PC-3 (cell line): ENCODE results near the gene FBXO45. TPM values are rescaled to one million over a fixed set of nuclear protein-coding genes. Genes with fewer than 3 reads are reported as not detected.
"Not testable (repeated sequence)": the region's sequence is repeated elsewhere in the genome, so short reads cannot be mapped to it uniquely, and the experiment has no call there.

Experiments used
- ATAC-seq: fragments of 200-7000 bp; cut with Tn5 transposase; 2 replicates; pipeline ENCODE4 v1.9.1; 2020; ENCODE audit warnings: mild to moderate bottlenecking, moderate library complexity
- BruUV-seq: library from RNA; stranded (reverse); fragments of 400-500 nt; replicated peaks from 2 replicates; lab custom pipeline; 2021; lab: Mats Ljungman, UMichigan
- CTCF ChIA-PET: fragments of 300-600 bp; sonication (Branson Sonifier 250); formaldehyde crosslinking; loops from one replicate; lab custom pipeline; 2022; ENCODE audit warnings: antibody characterized with exemption; lab: Charles Lee
- POLR2A ChIA-PET: fragments of 300-600 bp; sonication (Branson Sonifier 250); formaldehyde crosslinking; loops from one replicate; lab custom pipeline; 2022; ENCODE audit warnings: antibody characterized with exemption; ENCODE audit not compliant: unreplicated experiment; lab: Charles Lee
- DNase-seq: peaks from one replicate; pipeline ENCODE4 v3.0.0-alpha.2; 2015
- H2AFZ ChIP-seq: fragments of 300-600 bp; sonication (generic); 2 replicates; pipeline ENCODE4 v1.6.0; 2016; ENCODE audit warnings: antibody characterized with exemption, low read length
- H3F3A ChIP-seq: fragments of 300-600 bp; sonication (generic); one replicate; pipeline ENCODE4 v1.6.0; 2017; ENCODE audit warnings: antibody characterized with exemption, low read length, control low read depth, mild to moderate bottlenecking; ENCODE audit not compliant: unreplicated experiment
- H3K27ac ChIP-seq: fragments of 300-600 bp; sonication (generic); 2 replicates; pipeline ENCODE4 v1.5.1; 2016; ENCODE audit warnings: mild to moderate bottlenecking, low read length
- H3K27me3 ChIP-seq: fragments of 300-600 bp; sonication (generic); 2 replicates; pipeline ENCODE4 v1.6.1; 2016; ENCODE audit warnings: low read length, mixed read lengths
- H3K36me3 ChIP-seq: fragments of 300-600 bp; sonication (generic); 2 replicates; pipeline ENCODE4 v1.6.1; 2016; ENCODE audit warnings: low read depth, mixed run types, low read length, mixed read lengths
- H3K4me1 ChIP-seq: fragments of 300-600 bp; sonication (generic); 2 replicates; pipeline ENCODE4 v1.5.1; 2016; ENCODE audit warnings: low read length; ENCODE audit not compliant: insufficient read depth
- H3K4me2 ChIP-seq: fragments of 300-600 bp; sonication (generic); 2 replicates; pipeline ENCODE4 v1.6.0; 2016; ENCODE audit warnings: low read length
- H3K4me3 ChIP-seq: fragments of 300-600 bp; sonication (generic); 2 replicates; pipeline ENCODE4 v1.5.1; 2016; ENCODE audit warnings: mild to moderate bottlenecking, low read length, mixed read lengths
- H3K79me2 ChIP-seq: fragments of 300-600 bp; sonication (generic); 2 replicates; pipeline ENCODE4 v1.6.1; 2017; ENCODE audit warnings: low read length, mixed read lengths
- H3K9ac ChIP-seq: fragments of 300-600 bp; sonication (generic); 2 replicates; pipeline ENCODE4 v1.6.0; 2016; ENCODE audit warnings: mild to moderate bottlenecking, low read length
- H3K9me2 ChIP-seq: fragments of 300-600 bp; sonication (generic); replicated peaks from 2 replicates; pipeline ENCODE4 v1.6.1; 2016; ENCODE audit warnings: mixed run types, low read length, mixed read lengths
- H3K9me3 ChIP-seq: fragments of 300-600 bp; sonication (generic); 2 replicates; pipeline ENCODE4 v1.6.1; 2016; ENCODE audit warnings: low read length, mixed read lengths
- H4K20me1 ChIP-seq: fragments of 300-600 bp; sonication (generic); 2 replicates; pipeline ENCODE4 v1.6.1; 2016; ENCODE audit warnings: low read length, mixed read lengths
- CTCF ChIP-seq: fragments of 300-600 bp; sonication (generic); conservative IDR thresholded peaks from 2 replicates; pipeline ENCODE4 v1.5.1; 2017; ENCODE audit warnings: antibody characterized with exemption, low read depth, mild to moderate bottlenecking, low read length
- EZH2 ChIP-seq: fragments of 300-600 bp; sonication (generic); IDR thresholded peaks from one replicate; pipeline ENCODE4 v1.6.1; 2017; ENCODE audit warnings: antibody characterized with exemption, mild to moderate bottlenecking, low read length; ENCODE audit not compliant: unreplicated experiment
- EZH2phosphoT487 ChIP-seq: fragments of 300-600 bp; sonication (generic); IDR thresholded peaks from 2 replicates; pipeline ENCODE4 v1.6.1; 2018; ENCODE audit warnings: mild to moderate bottlenecking, antibody characterized with exemption, low read length, borderline replicate concordance
- intact Hi-C: fragments of 100-400 bp; cut with micrococcal nuclease; formaldehyde crosslinking; loops from 2 replicates; pipeline ENCODE4 v1.9.0; 2023
- total RNA-seq: library from RNA; depleted of rRNA; stranded (reverse); fragments of >200 nt; gene quantifications from 2 replicates; pipeline ENCODE4 v1.2.3, GENCODE V29; 2014

FBXO45 gene
- total RNA-seq, 1 experiment from 2014 or later: 20.8 TPM

GRCh38 chr3:196547067-196547466 is 21.4 kb upstream of the FBXO45 start:
- H3K27ac ChIP-seq: no peak overlapping the region
- no peaks in the 10 kb centered on the region for H3K27me3 ChIP-seq
- H3K79me2 ChIP-seq: no peaks in the 10 kb centered on the region
- H3K9me2 ChIP-seq: no peaks in the 10 kb centered on the region
- H4K20me1 ChIP-seq: no peaks in the 10 kb centered on the region
- no peaks in the 10 kb centered on the region for H3K4me1 ChIP-seq
- no peaks in the 10 kb centered on the region for H3K36me3 ChIP-seq
- BruUV-seq: no TSS peak
- ATAC-seq (no peak), DNase-seq (no peak)
- POLR2A ChIA-PET: no interaction called here
- TF ChIP-seq CTCF: no peak
- no peaks in the 10 kb centered on the region for H3F3A ChIP-seq
- CTCF ChIA-PET: no interaction called here
- no peak overlapping the region for H3K9ac ChIP-seq
- no peak overlapping the region for H3K4me3 ChIP-seq
- no peak overlapping the region for H3K4me2 ChIP-seq
- intact Hi-C loops: no loop called here
- H3K9me3 ChIP-seq: no peaks in the 10 kb centered on the region
- no peak overlapping the region for H2AFZ ChIP-seq

GRCh38 chr3:196549312-196549711 is 19.1 kb upstream of the FBXO45 start:
- H3K4me1 ChIP-seq, H3K9me2 ChIP-seq, H3K36me3 ChIP-seq, H3K79me2 ChIP-seq, H3K27me3 ChIP-seq, intact Hi-C loops, ATAC-seq, H3K4me2 ChIP-seq, H3F3A ChIP-seq, POLR2A ChIA-PET, H4K20me1 ChIP-seq, BruUV-seq, H3K4me3 ChIP-seq, H3K27ac ChIP-seq, H3K9ac ChIP-seq, H3K9me3 ChIP-seq, H2AFZ ChIP-seq, DNase-seq, CTCF ChIA-PET: not testable (repeated sequence)

DNA sequence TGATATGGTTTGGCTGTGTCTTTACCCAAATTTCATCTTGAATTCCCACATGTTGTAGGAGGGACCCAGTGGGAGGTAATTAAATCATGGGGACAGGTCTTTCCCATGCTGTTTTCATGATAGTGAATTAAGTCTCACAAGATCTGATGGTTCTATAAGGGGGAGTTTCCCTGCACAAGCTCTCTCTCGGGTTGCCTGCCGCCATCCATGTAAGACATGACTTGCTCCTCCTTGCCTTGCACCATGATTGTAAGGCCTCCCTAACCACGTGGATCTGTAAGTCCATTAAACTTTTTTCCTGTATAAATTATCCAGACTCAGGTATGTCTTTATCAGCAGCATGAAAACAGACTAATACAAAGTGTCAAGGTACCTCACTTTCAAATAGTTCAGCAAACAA is 18.3 kb upstream of the FBXO45 start:
- H3F3A ChIP-seq, ATAC-seq, POLR2A ChIA-PET, H3K36me3 ChIP-seq, H3K9me3 ChIP-seq, H3K27me3 ChIP-seq, H4K20me1 ChIP-seq, H3K4me3 ChIP-seq, H3K9me2 ChIP-seq, BruUV-seq, DNase-seq, H3K79me2 ChIP-seq, H2AFZ ChIP-seq, H3K9ac ChIP-seq, H3K4me1 ChIP-seq, CTCF ChIA-PET, H3K4me2 ChIP-seq, intact Hi-C loops, H3K27ac ChIP-seq: not testable (repeated sequence)

DNA sequence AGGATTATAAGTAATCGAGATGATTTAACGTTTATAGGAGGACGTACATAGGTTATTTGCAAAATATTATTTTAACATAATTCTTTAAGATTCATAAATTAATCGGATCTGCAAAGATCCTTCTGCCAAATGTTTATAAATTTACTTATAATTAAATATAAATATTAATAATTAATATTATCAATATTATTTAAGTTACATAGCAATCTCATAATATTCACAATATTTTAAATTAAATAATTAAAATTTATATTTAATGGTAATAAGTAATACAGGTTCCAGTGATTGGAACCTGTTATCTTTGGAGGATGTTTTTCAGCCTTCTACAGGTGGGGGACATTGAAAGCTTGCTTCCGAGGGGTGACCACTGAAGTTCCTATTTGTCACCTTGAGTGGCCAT is 16.2 kb upstream of the FBXO45 start:
- ChIA-PET POLR2A (no interaction called here), CTCF (no interaction called here)
- H3K9me2 ChIP-seq: no peaks in the 10 kb centered on the region
- H3K4me1 ChIP-seq: no peaks in the 10 kb centered on the region
- no peak for DNase-seq
- no TSS peak for BruUV-seq
- no peak overlapping the region for H3K9ac ChIP-seq
- no peaks in the 10 kb centered on the region for H3K9me3 ChIP-seq
- H2AFZ ChIP-seq: no peak overlapping the region
- H3K36me3 ChIP-seq: no peaks in the 10 kb centered on the region
- no peak overlapping the region for H3K27ac ChIP-seq
- intact Hi-C loops: no loop called here
- H3K4me3 ChIP-seq: no peak overlapping the region
- no peak overlapping the region for H3K4me2 ChIP-seq
- H3K27me3 ChIP-seq: no peaks in the 10 kb centered on the region
- TF ChIP-seq EZH2: no peak
- no peak for TF ChIP-seq EZH2phosphoT487
- TF ChIP-seq CTCF: no peak
- H4K20me1 ChIP-seq: no peaks in the 10 kb centered on the region
- no peak for ATAC-seq
- H3K79me2 ChIP-seq: no peaks in the 10 kb centered on the region
- no peaks in the 10 kb centered on the region for H3F3A ChIP-seq
